Stimulated activated CD8-positive, alpha-beta memory T cell treated with anti-CD3 and anti-CD28 coated beads, Interleukin-7, amount 100 ng/mL, for 24 hours (primary cell): ENCODE measurements around the gene ARVCF.
"Not testable (repeated sequence)": the region's sequence is repeated elsewhere in the genome, so short reads cannot be mapped to it uniquely, and the experiment has no call there.

Experiments
- DNase-seq: peaks from one replicate; pipeline ENCODE4 v3.0.0-alpha.2; 2020; ENCODE audit warnings: low read depth

ARVCF gene

GRCh38 chr22:19960491-19961200 lies 56.0 kb downstream of the ARVCF start:
- no peak for DNase-seq

GRCh38 chr22:19959587-19960490 lies 56.8 kb downstream of the ARVCF start:
- no peak for DNase-seq

- no peak for DNase-seq
Observed at GRCh38 chr22:19959043-19959586, 57.5 kb downstream of the ARVCF start.

- DNase-seq, result no peak
Observed at GRCh38 chr22:19958083-19959042, 58.3 kb downstream of the ARVCF start.

- no peak for DNase-seq
Observed at GRCh38 chr22:19957445-19957844, 59.2 kb downstream of the ARVCF start.

GRCh38 chr22:19955241-19956128 lies 61.1 kb downstream of the ARVCF start:
- no peak for DNase-seq

GRCh38 chr22:19951346-19951745 lies 65.3 kb downstream of the ARVCF start:
- no peak for DNase-seq

- no peak for DNase-seq
Observed at GRCh38 chr22:19948057-19948760, 68.4 kb downstream of the ARVCF start.

GRCh38 chr22:19943082-19944026 lies 73.3 kb downstream of the ARVCF start:
- no peak for DNase-seq

- DNase-seq, result no peak
Observed at GRCh38 chr22:19942157-19943081, 74.2 kb downstream of the ARVCF start.

GRCh38 chr22:19941365-19942082 lies 75.1 kb downstream of the ARVCF start, which contains the start of the genes COMT and TXNRD2:
Gene COMT (plus strand): TSS chr22:19941772. CDS start chr22:19962527, 20,755 bp downstream.
Gene TXNRD2 (minus strand): TSS chr22:19941818. CDS start chr22:19941803, 15 bp downstream.
- DNase-seq, result peak; percentile 44

GRCh38 chr22:19940536-19941364 lies 75.9 kb downstream of the ARVCF start:
- DNase-seq, result no peak

GRCh38 chr22:19937616-19938473 lies 78.8 kb downstream of the ARVCF start:
- no peak for DNase-seq

GRCh38 chr22:19936513-19936912 lies 80.1 kb downstream of the ARVCF start:
- DNase-seq, result no peak

GRCh38 chr22:19935123-19935718 lies 81.4 kb downstream of the ARVCF start:
- DNase-seq, result not testable (repeated sequence)
